ENCODE data around the gene C18orf32.
A peak's percentile ranks its signal among the peaks of the same experiment; 100 is the strongest.

The C18orf32 gene

GRCh38 chr18:49491857-49492693, 5.0 kb upstream of the C18orf32 start, which contains the start of gene RPL17:
TSS of gene RPL17 (minus strand) at chr18:49492465.
- Histone ChIP-seq H3K9me3 (replicated peaks; ENCODE audit: insufficient read depth, low read length) (no peaks in the 10 kb centered on the region), H3K4me1 (ENCODE audit: low read length) (peaks cover 39% of the 10 kb centered on the region), H3K27ac (ENCODE audit: low read length) (peak within 1 kb of the TSS; percentile 80), H3K27me3 (replicated peaks; ENCODE audit: insufficient read depth, low read length) (no peaks in the 10 kb centered on the region), H3K9me2 (replicated peaks; ENCODE audit: insufficient read depth, low read length) (no peaks in the 10 kb centered on the region), H3K4me3 (ENCODE audit: low read length) (peak within 1 kb of the TSS; percentile 92), H4K20me1 (ENCODE audit: insufficient read depth, low read length) (peaks cover 9% of the 10 kb centered on the region; the same call in 1 of the 2 replicates), H3K4me2 (ENCODE audit: low read depth, low read length) (peak within 1 kb of the TSS; percentile 85), H3K79me2 (ENCODE audit: low read length) (peaks cover 34% of the 10 kb centered on the region), H3F3A (ENCODE audit: insufficient read depth, low read length) (peaks cover 47% of the 10 kb centered on the region), H3K36me3 (replicated peaks; ENCODE audit: insufficient read depth, low read length) (peaks cover 22% of the 10 kb centered on the region), H2AFZ (ENCODE audit: low read length) (peak within 1 kb of the TSS; percentile 36; the same call in 1 of the 2 replicates), H3K9ac (ENCODE audit: low read length) (peak within 1 kb of the TSS; percentile 96)
- peak; percentile 98 for DNase-seq
- TF ChIP-seq EZH2phosphoT487 (IDR thresholded peaks at IDR 0.05; ENCODE audit: low read length) (no peak), CTCF (IDR thresholded peaks at IDR 0.05; ENCODE audit: low read length) (no peak), EZH2 (optimal IDR thresholded peaks at IDR 0.05; ENCODE audit: low read depth, low read length) (no peak)

GRCh38 chr18:49491534-49491856, 4.5 kb upstream of the C18orf32 start:
- Histone ChIP-seq H3K79me2 (ENCODE audit: low read length) (peaks cover 34% of the 10 kb centered on the region), H4K20me1 (ENCODE audit: insufficient read depth, low read length) (peaks cover 9% of the 10 kb centered on the region; the same call in 1 of the 2 replicates), H3K36me3 (replicated peaks; ENCODE audit: insufficient read depth, low read length) (peaks cover 22% of the 10 kb centered on the region), H3F3A (ENCODE audit: insufficient read depth, low read length) (peaks cover 51% of the 10 kb centered on the region), H3K9me3 (replicated peaks; ENCODE audit: insufficient read depth, low read length) (no peaks in the 10 kb centered on the region), H3K4me2 (ENCODE audit: low read depth, low read length) (peak overlapping the region; percentile 85), H3K9ac (ENCODE audit: low read length) (peak overlapping the region; percentile 96), H3K4me3 (ENCODE audit: low read length) (peak overlapping the region; percentile 92), H3K9me2 (replicated peaks; ENCODE audit: insufficient read depth, low read length) (no peaks in the 10 kb centered on the region), H3K27ac (ENCODE audit: low read length) (peak overlapping the region; percentile 80), H3K4me1 (ENCODE audit: low read length) (peaks cover 38% of the 10 kb centered on the region), H3K27me3 (replicated peaks; ENCODE audit: insufficient read depth, low read length) (no peaks in the 10 kb centered on the region), H2AFZ (ENCODE audit: low read length) (no peak overlapping the region)
- TF ChIP-seq CTCF (IDR thresholded peaks at IDR 0.05; ENCODE audit: low read length) = no peak
- no peak for TF ChIP-seq EZH2phosphoT487 (IDR thresholded peaks at IDR 0.05; ENCODE audit: low read length)
- no peak for TF ChIP-seq EZH2 (optimal IDR thresholded peaks at IDR 0.05; ENCODE audit: low read depth, low read length)
- DNase-seq = no peak

GRCh38 chr18:49490246-49490762, 3.3 kb upstream of the C18orf32 start:
- Histone ChIP-seq H3K9me3 (replicated peaks; ENCODE audit: insufficient read depth, low read length) (no peaks in the 10 kb centered on the region), H3K36me3 (replicated peaks; ENCODE audit: insufficient read depth, low read length) (peaks cover 22% of the 10 kb centered on the region), H3K27ac (ENCODE audit: low read length) (peak overlapping the region; percentile 80), H3K4me2 (ENCODE audit: low read depth, low read length) (peak overlapping the region; percentile 85), H3K27me3 (replicated peaks; ENCODE audit: insufficient read depth, low read length) (no peaks in the 10 kb centered on the region), H2AFZ (ENCODE audit: low read length) (no peak overlapping the region), H3F3A (ENCODE audit: insufficient read depth, low read length) (peaks cover 57% of the 10 kb centered on the region), H3K9ac (ENCODE audit: low read length) (peak overlapping the region; percentile 96; the same call in 1 of the 2 replicates), H4K20me1 (ENCODE audit: insufficient read depth, low read length) (peaks cover 9% of the 10 kb centered on the region; the same call in 1 of the 2 replicates), H3K4me1 (ENCODE audit: low read length) (peaks cover 34% of the 10 kb centered on the region), H3K9me2 (replicated peaks; ENCODE audit: insufficient read depth, low read length) (no peaks in the 10 kb centered on the region), H3K79me2 (ENCODE audit: low read length) (peaks cover 43% of the 10 kb centered on the region), H3K4me3 (ENCODE audit: low read length) (peak overlapping the region; percentile 92; the same call in 1 of the 2 replicates)
- DNase-seq = no peak
- TF ChIP-seq EZH2 (optimal IDR thresholded peaks at IDR 0.05; ENCODE audit: low read depth, low read length) (no peak), CTCF (IDR thresholded peaks at IDR 0.05; ENCODE audit: low read length) (no peak), EZH2phosphoT487 (IDR thresholded peaks at IDR 0.05; ENCODE audit: low read length) (no peak)

All from MM.1S (cell line).